ENCODE measurements around the gene BANK1.

The BANK1 gene

DNA sequence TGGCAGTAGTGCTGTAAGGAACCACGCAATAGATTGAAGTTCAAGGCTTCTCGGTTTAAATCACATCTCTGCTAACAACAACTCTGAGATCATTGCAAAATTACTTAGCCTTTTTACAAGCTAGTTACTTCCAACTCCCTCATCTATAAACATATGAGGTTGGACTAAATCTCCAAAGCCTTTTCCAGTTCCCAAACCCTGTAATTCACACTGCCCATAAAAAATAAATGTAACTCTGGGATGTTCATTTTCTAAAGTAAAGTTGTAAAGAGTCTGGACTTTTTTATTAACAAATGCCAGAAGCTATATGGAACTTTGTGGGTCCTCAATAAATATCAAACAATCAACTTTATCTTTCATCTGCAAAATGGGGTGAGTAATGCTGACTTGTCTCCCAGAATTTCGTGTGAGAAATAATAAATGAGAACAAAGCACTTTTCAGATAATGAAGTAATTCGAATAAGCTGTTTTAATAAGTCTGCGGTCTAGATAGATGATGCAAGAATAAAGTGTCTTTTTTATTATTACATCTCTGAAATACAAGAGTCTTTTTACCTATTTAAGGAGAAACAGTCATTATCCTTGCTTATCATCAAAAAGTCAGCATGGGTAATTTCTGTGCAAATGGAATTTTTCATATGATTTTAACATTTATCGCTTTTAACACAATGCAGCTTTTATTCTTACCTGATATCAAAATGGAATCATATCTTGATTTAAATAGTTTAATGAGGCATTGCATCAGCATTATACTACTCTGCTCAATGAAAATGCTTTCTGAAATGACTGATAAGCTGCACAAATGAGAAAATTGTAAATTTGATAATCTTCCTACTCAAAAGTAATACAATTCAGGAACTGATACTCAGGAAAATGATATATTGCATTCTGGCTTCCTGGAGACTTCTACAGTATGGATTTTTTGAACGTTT lies 252.6 kb downstream of the BANK1 start:
- no peak for DNase-seq

DNA sequence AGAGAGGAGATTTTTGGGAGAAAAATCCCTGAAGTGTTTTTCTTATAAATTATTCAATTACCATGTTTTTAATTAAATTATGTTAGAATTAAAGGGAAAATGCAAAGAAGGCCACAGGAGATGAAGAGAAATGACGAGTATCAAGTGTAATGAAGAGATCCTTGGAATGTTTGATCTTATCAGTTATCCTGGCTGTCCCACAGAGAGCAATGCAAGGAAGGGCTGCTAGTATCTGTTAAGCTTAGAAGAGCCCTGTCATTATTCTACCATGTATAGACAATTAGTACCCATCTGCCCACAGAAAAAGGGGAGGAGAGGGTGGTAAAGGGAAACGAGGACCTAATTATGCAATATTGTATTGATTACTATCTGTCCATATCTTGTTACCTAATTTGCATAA lies 257.1 kb downstream of the BANK1 start:
- DNase-seq: no peak

DNA sequence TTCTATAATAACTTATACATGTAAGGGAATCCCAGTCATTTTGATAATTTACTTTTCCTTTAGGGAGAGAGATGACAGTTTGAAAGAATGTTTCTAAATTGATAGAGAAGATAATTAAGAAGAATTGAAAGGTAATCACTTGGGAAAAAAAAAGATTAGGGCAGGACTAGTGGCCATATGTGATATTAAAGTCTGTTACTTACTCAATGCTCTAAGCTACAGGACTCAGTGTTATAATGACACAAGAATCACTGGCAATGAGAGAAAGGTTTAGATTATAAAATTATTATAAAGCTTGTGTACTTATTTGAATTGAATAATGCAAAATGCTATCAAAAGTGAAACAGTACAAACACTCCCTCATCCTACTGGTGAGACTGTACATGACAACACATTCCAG lies 265.3 kb downstream of the BANK1 start:
- DNase-seq: no peak

DNA sequence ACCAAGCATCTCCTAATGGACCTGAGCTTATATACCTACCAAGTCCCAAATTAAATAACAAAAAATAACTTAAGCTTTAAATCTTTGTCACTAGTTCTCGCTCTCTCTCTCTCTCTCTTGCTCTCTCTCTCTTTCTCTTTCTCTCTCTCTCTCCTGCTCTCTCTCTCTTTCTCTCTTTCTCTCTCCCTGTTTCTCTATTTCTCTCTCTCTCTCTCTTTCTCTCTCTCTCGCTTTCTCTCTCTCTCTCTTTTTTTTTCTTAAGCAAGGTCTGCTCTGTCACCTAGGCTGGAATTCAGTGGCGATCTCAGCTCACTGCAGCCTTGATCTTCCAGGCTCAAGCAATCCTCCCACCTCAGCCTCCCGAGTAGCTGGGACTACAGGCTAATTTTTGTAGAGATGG lies 266.6 kb downstream of the BANK1 start:
- no peak for DNase-seq

DNA sequence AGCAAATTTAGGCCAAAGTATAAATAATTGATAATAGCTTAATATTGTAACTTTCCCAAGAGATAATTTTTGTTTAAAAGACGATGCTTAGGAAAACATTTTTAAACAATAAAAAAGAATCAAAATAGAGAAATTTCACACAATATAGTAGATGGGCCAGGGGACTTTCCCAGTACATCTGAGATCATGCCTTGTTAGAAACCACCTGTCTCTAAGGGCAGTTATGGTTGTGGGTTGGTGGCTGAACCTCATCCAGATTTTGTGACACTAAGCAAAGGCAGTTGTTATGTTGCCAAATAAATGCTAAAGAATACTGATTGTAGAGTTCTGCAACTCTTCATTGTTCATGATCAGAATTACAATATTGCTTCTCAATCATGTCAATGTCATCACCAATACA lies 270.6 kb downstream of the BANK1 start:
- DNase-seq: no peak

- DNase-seq: no peak
Observed at GRCh38 chr4:102064747-102065442, 274.4 kb downstream of the BANK1 start.

DNA sequence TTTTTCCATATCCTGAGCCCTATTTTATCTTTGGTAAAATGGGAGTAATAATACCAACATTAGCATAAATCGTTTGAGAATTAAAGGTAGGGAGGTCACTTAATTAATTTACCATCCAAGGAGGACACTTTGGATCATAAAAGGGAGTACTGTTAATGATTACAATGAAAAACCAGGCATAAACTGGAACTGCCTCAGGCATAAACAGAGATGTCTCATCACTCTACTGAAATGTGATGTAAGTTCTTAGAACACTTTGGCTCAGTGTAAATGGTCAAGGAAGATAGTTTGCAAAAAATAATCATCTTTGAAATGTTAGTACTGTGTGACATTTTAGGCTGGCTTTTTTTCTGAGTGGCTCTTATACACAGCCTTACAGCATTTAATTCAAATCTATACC lies 286.1 kb downstream of the BANK1 start:
- no peak for DNase-seq

GRCh38 chr4:102080184-102080583 lies 289.7 kb downstream of the BANK1 start:
- no peak for DNase-seq

- no peak for DNase-seq
Observed at GRCh38 chr4:102089850-102090621, 299.5 kb downstream of the BANK1 start.

GRCh38 chr4:102091656-102092055 lies 301.1 kb downstream of the BANK1 start:
- no peak for DNase-seq

DNA sequence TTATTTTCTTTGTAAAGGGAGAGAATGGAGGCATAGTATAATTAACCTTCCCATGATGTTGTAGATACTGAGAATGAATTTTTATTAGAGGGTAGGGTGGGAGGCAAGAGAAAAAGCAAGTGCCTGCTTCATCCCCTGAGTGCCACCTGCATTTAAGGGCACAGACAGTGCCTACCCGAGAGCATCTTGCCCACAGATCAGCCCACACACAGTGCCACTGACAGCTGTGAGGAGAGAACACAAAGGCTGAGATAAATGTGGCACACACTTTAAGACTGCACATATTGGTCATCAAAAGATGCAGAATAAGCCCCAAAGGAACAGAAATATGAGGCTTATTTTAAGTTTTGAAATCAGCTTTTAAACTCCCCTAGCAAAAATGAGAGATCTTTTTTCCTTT lies 304.0 kb downstream of the BANK1 start:
- DNase-seq: no peak

DNA sequence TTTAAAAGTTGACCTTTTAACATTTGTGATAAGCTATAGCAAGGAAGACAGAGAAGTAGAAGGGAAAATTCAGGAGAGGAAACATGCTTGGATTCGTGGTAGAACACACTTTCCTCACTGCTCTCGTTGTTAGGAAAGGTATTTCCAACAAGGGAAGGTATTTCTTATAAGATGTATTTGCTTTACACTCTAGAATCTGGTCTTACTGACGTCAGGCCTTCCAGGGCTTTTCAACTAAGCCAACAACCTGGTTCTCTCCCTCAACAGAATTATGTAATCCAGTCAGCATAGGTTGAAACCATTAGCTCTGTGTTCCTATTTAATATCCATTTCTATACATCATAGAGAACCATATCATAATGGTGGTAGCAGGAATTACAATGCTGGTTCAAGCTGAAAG lies 312.8 kb downstream of the BANK1 start:
- DNase-seq: no peak

DNA sequence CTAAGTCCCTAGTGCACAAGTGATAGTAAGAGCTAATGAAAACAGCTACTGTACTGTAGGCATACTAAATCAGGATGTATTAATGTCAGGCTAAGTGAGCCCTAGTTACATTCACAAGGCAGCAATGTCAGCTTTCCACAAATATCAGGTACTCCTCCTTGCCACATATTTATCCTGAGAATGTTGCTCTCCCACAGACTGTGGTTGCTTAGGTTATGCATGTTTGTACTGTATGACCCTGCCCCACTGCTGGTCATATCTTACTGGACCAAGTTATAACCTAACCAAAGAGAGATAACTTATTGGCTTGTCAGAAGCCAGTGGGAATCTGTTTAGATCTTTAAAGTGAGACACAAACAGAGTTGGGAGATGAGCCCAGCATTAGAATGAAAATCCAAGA lies 313.7 kb downstream of the BANK1 start:
- no peak for DNase-seq

DNA sequence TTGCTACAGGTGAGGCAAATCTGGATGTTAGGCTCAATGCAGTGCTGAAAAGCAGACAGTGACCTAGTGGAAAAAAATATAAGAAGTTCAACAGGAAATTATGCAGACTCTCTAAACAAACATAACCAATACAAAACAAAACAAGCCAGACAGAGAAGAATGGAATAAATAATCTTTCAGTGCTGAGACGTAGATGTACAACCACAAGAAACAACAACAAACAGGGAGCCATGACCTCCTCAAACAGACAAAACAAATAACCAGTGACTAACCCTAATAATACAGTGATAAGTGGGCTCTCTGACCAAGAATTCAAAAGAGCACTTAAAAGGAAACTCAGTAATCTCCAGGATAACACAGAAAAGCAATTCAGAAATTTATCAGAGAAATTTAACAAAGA lies 315.5 kb downstream of the BANK1 start:
- DNase-seq: no peak

DNA sequence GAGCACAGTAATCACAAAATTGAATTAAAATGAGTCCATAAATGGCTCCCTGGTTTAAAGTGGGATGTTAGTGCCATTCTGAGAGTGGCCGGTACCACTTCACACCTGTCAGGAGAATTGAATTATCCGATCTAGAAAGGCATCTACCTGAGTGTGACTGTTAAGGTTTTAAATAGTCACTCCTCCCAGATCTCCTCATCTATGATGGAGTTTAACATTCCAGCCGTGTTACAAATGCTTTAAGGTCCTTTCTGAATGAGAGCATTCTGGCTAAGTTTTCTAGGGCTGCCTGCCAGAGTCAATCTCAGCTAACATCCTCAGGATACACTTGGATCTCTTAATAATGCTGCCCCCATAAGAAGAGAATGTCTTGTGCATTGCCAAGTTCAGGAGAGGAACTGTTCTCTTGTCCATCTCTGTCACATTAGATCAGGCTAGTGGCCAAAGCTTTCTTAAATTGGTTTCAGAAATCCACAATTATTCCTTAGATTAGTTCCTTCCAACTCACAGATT lies 323.6 kb downstream of the BANK1 start:
- DNase-seq: no peak

GRCh38 chr4:102116121-102116520 lies 325.6 kb downstream of the BANK1 start:
- no peak for DNase-seq

DNA sequence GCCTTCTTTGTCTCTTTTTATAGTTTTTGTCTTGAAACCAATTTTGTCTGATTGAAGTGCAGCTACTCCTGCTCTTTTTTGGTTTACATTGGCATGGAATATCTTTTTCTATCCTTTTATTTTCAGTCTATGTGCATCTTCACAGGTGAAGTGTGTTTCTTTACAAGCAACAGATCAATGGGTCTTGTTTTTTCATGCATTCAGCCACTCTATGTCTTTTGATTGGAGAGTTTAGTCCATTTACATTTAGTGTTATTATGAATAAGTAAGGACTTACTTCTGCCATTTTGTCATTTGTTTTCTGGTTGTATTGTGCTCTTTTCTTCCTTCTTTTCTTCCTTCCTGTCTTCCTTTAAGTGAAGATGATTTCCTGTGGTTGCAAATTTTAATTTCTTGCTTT lies 330.3 kb downstream of the BANK1 start:
- no peak for DNase-seq
